Measurements from ENCODE around the gene BCR.

BCR gene

DNA sequence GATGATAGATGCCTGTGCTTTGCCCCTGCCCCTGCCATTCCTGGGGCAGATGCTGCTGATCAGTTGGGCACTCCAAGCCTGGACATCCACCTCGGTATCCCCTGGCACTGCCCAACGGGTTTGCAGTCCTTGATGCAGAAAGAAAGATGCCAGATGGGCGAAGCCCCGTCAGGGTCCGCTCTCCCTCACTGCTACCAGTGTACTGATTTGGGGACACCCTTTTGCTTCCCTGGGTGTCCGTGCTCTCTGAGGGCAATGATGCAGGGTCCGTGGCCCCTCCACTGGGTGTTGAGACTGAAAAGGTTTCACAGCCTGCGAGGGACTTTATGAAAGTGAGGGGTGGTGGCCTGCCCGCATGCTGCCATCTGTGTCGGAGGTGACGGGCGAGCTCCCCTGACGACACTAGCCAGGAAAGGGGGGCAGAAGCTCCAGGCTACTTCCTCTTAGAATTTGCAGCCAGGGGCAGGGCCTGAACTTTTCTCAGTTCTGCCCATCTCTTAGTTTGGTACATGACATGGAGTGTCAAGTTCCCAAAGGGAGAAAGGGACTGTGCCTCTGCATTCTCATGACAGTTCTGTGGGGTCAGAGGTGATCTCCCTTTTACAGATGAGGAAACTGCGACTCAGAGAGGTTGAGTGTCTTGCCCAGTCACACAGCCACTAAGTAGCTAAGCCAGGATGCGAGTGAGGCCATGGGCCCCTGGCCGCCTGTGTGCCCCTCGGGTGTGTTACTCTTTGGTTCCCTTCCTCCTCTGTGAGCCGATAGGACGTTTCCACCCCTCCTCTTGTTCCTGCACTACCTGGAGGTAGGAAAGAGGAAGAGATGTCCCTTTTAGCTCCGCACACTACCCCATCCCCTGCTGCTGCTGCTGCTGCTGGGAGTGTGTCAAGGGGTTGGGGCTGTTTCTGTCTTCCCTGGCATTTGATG, 96.6 kb downstream of the BCR start:
- DNase-seq (ENCODE audit: low read depth in 2 of 2): no peak

DNA sequence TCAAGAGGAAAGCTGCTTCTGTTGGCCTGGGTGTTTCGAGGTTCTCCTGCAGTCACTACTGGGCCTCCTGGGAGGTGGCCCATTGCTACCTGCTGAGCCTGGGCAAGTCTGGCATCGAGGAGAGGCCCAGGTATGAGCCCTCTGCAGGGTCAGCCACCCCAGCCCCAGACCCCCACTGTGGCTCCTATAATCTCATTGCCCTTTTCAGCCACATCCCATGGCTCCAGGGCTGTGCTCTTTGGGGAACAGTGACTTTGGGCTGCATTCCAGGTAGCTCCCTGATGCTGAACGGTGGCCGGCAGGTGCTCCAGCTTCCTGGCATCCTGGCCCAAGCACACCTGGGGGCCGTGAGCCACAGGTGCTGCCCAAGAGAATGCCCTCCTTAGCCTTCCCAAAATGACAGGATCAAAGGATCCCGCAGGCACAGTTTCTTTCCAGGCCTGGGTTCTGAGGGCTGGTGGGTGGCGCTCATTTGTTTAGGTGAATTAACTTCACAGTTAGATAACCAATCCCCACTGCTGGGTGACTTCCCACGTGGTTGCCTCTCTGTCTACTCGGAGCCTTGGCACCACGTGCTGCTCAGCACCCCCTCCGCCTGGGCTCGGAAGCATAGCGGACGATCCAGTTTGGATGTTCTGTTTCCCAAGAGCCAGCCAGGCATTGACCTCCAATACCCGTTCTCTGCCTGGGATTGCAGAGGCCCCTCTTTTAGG, 97.4 kb downstream of the BCR start:
- DNase-seq (ENCODE audit: low read depth in 2 of 2): no peak

DNA sequence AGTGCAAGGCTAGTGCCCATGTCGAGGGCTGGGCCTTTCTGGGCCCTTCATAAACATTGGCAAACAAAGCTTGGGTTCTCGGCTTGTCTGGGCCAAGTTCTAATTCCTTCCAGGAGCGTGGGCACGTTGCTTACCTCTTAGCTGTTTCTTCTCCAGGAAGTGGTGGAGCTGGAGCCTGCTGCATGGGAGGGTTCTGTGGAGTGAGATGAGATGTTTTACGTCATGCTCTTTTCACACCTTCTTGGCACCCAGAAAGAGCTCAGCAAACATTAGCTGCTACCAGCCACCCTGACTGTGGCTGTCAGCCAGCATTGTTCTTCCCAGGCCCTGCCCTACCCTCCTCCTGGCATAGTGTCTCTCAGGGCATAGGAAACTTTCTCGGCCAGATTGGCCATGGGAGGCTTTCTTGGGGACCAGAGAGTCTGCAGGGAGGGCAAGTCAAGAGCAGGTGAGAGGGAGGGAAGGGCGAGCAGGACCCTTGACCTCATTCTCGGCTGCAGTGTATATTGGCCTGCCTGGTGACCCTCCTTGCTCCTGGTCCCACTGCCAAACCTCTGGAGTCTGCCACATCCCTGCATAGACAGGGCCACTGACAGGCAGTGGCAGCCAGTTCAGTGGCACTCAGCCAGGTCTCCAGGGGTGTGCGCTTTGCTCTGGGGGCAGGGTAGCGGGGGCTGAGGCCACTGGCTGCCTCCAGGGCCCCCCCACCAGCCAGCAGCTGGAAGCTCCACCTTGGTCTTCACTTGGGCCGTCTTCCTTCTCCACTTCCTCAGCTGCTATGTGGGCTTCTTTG, 98.8 kb downstream of the BCR start:
- DNase-seq (ENCODE audit: low read depth in 2 of 2): no peak

DNA sequence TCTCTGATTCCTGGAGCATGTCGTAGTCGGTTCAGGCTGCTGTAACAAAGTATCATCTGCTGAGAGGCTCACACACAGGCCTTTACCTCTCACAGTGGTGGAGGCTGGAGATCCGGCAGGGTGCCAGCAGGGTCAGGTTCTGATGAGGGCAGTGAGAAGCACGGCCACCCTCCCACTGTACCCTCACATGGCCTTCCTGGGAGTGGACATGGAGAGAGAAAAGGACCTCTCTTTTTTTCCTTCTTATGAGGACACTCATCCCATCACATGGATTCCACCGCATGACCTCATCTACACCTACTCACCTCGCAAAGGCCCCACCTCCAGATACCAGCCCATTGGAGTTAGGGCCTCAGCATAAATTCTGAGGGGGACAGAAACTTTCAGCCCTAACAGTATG, 99.5 kb downstream of the BCR start:
- no peak for DNase-seq (ENCODE audit: low read depth in 2 of 2)

DNA sequence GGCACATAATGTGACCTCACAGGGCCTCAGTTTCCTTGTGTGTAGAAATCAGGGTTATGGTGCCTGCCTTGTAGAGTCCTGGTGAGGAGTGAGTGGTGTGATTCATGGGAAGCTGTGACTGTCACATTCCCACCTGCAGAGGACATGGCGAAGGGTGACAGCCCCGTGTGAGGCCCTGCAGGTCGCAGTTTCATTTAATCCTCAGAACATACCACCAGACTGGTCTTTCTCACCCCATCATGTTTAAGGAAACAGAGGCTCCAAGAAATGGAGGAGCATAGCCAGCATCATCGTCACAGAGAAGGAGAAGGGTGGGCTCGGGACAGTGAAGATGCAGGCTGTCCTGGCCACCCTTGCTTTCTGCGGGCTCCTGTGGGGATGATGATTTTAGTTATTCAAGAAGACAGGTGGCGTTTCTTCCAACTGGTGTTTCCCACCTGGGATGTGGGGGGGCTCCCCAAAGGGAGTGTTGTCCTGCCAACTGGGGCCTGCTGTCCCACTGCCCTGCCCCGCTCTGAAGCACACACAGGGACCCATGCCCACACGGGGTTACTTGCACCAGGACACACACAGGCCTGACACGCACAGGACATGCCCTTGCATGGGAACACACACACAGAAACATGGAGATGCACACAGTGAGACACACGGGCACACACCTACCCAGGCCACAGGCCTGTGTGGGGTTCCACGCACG, 100.2 kb downstream of the BCR start:
- DNase-seq (ENCODE audit: low read depth in 2 of 2): no peak

DNA sequence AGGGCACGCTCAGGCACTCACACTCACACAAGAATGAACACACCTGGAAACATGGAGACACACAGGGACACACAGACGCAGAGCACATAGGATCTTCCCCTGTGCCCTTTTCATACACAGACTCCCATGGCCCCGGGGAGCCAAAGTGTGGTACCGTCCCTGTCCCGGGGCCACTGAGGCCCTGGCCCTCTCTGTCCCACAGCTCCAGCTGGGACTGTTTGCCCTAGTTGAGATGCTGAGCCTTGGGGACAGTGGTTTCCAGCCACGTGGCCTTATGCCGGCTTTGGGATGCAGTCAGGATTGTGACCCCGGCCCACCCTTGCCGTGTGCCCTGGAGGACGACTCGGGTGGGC, 100.7 kb downstream of the BCR start:
- DNase-seq (ENCODE audit: low read depth in 2 of 2): no peak

DNA sequence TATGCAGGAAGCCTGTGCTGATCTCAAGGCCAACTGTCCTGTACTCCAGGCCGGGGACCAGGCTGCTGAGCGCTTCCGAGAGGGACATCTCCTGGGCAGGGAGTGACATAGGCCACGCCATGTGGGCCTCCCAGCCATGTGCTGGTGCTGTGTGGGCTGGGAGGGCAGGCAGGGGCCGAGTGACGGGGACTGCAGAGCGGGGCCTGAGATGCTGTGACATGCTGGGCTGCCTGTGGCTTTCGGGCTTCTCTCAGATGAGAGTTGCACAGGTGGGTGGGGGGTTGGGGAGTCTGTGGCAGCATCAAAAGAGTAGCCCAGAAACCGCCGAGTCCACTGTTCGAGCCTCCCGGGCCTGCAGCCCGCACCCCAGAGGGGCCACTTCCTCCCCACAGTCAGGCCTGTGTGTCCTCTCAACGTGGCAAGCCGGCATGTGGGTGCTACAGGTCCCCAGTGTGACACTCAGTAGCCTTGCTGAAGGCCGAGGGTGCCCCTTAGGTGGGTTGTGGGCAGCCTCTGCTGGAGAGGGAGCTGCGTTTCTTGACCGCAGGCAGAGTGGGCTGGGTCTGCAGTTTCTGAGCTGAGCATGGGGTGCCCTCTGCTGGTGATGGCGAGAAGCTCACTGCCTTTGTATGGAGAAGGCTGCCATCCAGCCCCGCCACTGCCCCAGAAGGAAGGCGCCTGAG, 101.2 kb downstream of the BCR start:
- DNase-seq (ENCODE audit: low read depth in 2 of 2): peak; percentile 73 to 76

DNA sequence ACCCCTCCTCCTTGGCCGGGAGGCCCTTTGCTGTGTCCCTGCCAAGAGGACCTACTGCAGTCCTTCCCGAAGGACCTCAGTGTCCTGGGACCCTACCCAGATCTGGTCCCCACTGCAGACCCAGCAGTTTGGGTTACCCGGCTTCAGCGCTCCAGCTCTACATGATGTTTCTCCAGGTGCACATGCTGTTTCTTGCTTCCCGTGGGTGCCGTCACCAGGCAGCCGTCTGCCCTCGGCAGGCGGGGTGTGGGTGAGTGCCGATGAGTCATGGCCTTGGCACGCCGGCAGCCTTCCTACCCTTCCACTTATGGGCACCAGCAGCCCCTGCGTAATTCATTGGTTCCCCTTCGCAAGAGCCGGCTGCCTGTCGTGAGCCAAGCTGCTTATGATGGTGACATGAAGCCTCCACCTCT, 101.8 kb downstream of the BCR start:
- DNase-seq (ENCODE audit: low read depth in 2 of 2): no peak

DNA sequence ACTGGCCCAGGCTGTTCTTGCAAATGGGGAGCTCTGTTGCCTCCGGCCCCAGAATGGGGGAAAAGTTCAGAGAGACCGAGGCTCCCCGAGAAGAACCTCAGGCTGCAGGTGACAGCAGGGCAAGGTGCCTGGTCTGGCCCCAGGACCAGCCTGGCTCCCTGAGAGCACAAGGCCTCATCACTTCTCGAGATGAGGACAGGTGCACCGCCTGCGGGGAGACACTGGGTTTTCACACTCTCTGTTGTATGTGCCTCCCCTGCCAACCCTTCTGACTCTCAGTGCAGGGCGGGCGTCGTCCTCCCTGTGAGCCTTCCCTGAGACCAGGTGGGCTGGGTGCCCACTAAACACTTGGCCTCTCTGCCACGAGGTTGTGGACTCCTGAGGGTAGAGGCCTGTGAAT, 102.2 kb downstream of the BCR start:
- no peak for DNase-seq (ENCODE audit: low read depth in 2 of 2)

DNA sequence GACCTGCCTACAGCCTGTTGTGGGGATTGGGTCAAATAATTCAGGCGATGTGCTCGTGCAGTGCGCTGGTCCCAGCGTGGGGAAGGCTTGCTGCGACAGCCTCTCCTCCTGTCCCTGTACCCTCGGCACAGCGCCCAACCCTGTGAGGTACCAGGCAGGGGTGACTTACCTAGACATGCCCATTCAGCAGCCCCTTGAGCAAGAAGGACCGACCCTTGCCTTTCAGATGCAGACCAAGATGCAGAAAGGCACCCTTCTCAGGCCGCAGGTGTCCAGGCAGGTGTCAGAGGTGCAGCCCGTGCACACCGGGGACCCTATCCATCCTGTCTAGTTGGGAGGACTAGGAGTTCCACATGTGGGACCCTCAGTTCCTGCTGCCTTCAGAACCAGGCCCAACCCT, 102.7 kb downstream of the BCR start:
- DNase-seq (ENCODE audit: low read depth in 2 of 2): no peak

DNA sequence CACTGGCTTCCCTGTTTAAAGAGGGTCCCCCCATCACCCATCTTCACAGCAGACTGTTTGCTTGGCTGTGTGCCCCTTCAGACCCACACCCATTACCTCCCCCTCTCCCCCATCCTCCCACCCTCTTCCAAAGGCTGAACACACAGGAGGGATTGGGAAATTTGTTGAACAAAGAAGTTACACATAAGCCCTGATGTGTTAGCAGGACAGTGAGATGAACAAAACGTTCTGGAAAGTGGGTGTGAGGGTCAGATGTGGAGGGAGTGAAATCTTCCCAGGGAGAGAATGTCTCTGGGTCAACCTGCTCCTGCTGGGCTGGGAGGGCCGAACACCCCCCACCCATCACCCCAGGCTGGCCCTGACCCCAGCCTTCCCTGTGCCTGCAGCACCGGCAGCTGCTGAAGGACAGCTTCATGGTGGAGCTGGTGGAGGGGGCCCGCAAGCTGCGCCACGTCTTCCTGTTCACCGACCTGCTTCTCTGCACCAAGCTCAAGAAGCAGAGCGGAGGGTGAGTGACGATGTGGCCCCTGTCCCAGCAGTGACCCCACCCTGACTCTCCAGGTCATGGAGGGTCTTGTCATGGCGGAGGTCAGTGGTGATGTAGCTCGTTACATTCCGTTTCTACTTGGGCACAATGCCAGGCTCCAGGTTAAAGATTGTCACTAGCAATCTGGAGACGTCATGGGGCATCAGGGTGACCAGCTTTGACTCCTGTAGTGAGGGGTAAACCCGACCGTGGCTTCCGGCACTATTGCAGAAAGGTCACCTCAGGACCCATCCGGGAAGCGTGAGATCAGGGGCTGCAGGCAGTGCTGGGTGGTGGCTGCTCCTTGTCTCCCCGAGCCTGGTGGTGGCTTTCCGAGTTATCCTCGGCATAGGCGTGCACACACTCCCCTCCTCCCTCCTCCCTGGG, 103.5 kb downstream of the BCR start:
- DNase-seq (ENCODE audit: low read depth in 2 of 2): no peak

DNA sequence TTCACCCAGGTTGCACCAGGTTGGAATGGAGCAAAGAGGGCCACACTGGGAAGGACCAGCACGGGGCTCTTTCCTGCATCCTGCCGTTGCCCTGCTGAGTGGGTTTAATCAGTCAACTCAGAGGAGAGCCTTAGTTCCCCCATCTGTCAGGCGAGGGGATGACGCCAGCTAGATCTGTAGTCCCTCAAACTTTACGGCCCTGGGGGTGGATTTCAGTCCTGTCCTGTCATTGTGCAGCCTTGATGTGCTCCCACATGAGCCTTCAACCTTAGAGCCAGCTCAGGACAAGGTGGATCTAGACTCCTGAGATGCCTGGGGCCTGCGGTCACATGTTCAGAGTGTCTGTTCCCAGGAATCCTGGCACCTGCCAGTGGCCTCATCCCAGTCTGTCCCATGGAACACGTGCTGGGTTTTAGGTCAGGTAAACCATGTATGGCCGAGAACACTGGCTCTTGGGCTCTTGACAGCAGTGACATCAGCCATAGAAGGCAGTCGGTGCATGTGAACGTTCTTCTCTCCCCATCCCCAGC, 104.3 kb downstream of the BCR start:
- DNase-seq (ENCODE audit: low read depth in 2 of 2): no peak

DNA sequence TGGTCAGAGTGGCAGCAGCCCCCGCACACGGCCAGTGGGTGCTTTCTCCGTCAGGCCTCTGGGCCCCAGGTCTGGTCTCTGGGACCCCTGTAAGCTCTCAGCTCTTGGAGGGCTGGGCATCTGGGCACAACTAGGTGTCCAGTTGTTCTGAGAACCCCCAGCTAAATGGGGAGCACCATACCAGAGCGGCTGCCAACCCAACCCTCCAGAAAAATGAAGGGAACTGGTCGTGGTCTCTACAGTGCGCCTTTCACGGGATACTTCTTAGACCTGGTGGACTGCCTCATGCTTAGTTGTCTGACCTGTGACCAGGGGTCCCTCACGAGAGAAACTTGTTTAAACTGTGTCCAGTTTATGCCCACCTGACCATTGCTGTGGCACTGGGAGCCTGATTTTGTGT, 104.9 kb downstream of the BCR start:
- DNase-seq (ENCODE audit: low read depth in 2 of 2): no peak

DNA sequence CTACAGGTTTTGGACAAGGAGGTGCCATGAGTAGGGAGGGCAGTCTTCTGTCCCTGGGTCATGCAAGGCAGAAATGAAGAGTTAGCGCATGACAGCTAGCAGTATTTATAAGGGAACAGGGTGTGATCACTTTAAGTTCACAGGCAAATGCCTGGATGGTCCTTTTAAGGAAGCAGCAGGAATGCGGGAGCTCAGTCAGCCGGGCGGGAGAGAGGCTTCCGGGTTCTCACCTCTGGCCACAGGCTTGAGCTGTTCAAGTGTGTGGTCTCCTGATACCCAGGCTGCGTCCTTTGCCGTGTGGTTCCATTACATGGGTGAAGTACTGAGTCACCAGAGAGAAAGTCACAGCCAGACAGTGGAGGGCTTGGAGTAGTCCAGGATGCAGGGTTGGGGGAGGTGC, 105.4 kb downstream of the BCR start:
- no peak for DNase-seq (ENCODE audit: low read depth in 2 of 2)

DNA sequence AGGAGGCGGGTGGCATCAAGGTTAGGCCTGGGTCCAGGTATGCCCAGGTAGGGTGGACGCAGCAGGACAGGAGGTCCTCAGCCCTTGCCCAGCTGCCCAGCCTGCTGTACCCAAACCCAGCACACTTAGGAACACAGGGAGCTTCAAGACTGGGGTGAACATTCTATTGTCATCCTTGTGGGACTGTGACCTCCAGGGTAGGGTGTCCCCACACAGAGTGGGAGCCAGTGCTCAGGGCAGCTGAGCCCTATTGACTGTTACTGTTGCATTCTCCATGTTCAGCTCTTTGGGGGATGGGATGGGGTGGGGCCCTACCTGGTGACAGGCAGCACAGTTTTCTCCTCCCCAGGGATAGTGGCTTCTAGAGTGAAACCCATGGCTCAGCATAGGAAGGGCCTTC, 106.0 kb downstream of the BCR start:
- no peak for DNase-seq (ENCODE audit: low read depth in 2 of 2)

DNA sequence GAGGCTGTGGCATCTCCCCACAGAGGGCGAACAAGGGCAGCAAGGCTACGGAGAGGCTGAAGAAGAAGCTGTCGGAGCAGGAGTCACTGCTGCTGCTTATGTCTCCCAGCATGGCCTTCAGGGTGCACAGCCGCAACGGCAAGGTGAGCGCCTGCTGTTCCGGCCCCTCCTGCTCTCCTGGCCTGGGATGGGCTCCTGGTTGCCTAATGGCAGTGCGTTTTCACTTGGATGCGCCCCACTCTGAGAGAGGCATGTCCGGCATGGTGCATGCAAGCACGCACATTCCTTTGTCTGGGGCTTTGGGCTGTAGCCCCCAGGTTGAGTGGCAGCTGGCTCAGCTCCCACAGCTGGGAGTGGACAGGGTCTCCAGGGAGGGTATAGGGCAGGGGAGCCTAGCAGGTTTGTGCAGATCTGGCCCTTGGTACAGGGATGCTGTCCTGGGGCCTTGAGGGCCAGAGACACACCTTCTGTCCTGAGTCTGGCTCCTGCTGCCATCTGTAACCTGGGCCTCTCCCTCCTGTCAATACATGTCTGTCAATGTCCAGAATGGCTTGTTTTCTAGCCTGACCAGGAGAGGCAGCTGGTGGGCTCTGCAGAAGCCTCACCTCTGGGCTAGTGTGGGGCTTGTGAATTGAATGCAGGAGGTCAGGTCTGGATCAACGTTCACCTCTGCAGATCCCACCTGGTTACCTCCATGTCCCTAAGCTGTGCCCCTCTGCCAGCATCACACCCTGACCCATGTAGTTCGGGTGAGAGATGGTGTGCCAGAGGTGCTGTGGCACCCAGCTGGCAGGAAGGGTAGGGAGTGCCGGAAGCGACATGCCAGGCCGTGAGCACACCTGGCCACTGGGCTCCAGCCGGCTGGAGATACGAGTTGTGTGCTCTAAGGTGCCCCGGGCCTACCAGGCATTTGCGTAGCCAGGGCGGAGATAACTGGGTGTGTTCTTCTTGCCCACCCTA, 107.1 kb downstream of the BCR start:
- DNase-seq (ENCODE audit: low read depth in 2 of 2): no peak

DNA sequence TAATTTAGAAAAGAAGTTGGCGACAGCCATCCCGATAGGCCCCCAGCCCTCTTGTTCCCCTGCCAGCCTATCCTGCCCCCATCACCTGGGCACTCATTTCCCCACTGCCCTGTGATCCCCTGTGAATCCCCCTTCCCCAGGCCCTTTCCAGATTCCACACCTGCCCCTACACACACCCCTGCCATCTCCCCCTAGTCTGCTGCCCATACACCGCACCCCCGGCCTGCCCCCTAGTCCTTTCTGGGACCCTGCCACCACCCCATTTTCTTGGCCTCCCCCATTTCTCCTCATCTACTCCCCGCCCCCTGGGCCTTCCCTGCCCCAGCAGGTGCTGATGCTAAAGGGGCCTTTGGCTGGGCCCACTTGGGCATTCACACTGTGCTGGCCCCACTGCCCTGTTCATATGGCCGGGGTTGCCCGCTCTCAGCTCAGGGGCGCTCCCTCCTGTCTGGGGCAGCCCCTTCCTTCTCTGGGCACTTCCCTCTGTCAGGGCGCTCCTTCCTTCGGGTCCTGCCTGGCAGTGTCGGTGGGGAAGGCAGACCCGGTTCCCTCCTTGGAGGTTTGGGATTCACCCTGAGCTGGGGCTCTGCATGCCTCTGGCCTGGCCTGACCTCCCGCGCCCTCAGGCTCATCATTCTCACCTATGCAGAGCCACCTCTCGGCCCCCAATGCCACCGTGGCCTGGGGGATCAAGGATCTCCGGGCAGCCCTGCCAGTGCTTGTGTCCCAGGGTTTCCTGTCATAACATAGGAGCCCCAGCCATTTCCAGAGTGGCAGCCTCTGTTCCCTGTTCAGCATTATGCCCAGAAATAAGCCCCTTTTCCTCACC, 108.2 kb downstream of the BCR start:
- no peak for DNase-seq (ENCODE audit: low read depth in 2 of 2)

DNA sequence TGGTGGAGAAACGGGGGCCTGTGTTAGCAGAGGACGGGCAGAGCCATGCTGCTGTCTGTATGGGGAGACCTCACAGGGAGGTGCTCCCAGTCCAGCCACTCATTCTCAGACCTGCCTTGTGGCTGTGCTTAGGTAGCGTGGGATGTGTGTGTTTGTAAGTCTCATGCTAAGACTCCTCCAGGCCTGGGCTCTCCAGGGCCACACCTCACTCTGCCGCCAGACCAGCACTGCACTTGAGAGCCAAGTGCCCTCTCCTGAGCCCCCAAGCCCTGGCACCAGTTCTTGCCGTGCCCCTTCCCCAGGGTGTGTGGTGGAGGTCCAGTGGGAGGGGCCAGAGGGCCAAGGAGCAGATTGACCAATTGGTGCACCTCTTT, 108.8 kb downstream of the BCR start:
- no peak for DNase-seq (ENCODE audit: low read depth in 2 of 2)
